Keratinocyte (primary cell): ENCODE results near the gene HNRNPUL2.

Experiments
- CTCF ChIP-seq, 3 experiments: IDR thresholded peaks in 1 of 3; conservative IDR thresholded peaks in 1 of 3; optimal IDR thresholded peaks in 1 of 3; 2 replicates in 2 of 3; 3 replicates in 1 of 3; pipeline versions ENCODE3 to v1.5.1; 2011; ENCODE audit warnings: low read length in 3 of 3, mild to moderate bottlenecking in 3 of 3, moderate library complexity in 2 of 3, control low read depth in 1 of 3, inconsistent platforms in 1 of 3; ENCODE audit not compliant: insufficient read depth in 2 of 3; ENCODE audit errors: extremely low read depth in 1 of 3
- EZH2 ChIP-seq: IDR thresholded peaks from one replicate; pipeline ENCODE4 v1.6.1; 2012; ENCODE audit warnings: inconsistent platforms, mild to moderate bottlenecking, low read length, moderate library complexity

DNA sequence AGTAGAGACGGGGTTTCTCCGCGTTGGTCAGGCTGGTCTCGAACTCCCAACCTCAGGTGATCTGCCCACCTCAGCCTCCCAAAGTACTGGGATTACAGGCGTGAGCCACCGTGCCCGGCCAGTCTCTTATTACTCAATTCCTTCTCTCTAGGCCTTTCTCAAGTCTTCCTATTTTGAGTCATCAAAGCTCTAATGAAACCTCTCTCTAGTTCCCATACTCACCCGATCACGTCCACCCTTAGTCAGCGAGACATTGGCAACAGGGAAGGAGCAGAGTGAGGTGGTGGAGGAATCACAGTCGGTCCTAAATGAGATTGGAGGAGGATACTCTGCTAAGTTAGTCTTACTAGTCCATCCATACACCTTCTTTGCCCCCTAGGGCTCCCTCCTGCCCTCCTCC is 25.0 kb downstream of the HNRNPUL2 start:
- TF ChIP-seq CTCF (optimal IDR thresholded peaks at IDR 0.05 in 1 of 3, IDR thresholded peaks at IDR 0.05 in 1 of 3, conservative IDR thresholded peaks at IDR 0.05 in 1 of 3; ENCODE audit: extremely low read depth in 1 of 3, insufficient read depth in 2 of 3, low read length in 3 of 3) (no peak), EZH2 (no peak)
